RWPE2 (cell line): ENCODE data around the gene TNFRSF14.

Experiments
- ATAC-seq: fragments of 200-7000 bp; cut with Tn5 transposase; 3 replicates; pipeline ENCODE4 v1.9.1; 2021; ENCODE audit warnings: low read depth
- DNase-seq: peaks from one replicate; pipeline ENCODE4 v3.0.0-alpha.2; 2020; ENCODE audit warnings: low spot score
- H3K27ac ChIP-seq: fragments of 450-650 bp; 2 replicates; pipeline ENCODE4 v1.5.1; 2017; ENCODE audit warnings: mild to moderate bottlenecking; ENCODE audit not compliant: poor library complexity, severe bottlenecking
- H3K27me3 ChIP-seq: fragments of 250-450 bp; sonication (Bioruptor Pico); 2 replicates; pipeline ENCODE4 v1.5.1; 2021; ENCODE audit warnings: mild to moderate bottlenecking, moderate library complexity; ENCODE audit not compliant: insufficient read depth, poor library complexity, severe bottlenecking
- H3K36me3 ChIP-seq: fragments of 250-450 bp; sonication (Bioruptor Pico); 2 replicates; pipeline ENCODE4 v1.5.1; 2020; ENCODE audit warnings: low read depth, mild to moderate bottlenecking, moderate library complexity
- H3K4me1 ChIP-seq: fragments of 250-450 bp; sonication (Bioruptor Pico); 2 replicates; pipeline ENCODE4 v1.5.1; 2021; ENCODE audit warnings: mild to moderate bottlenecking, moderate library complexity; ENCODE audit not compliant: insufficient read depth, poor library complexity, severe bottlenecking
- H3K4me3 ChIP-seq: fragments of 250-450 bp; sonication (Bioruptor Pico); 2 replicates; pipeline ENCODE4 v1.5.1; 2021; ENCODE audit warnings: mild to moderate bottlenecking, moderate library complexity; ENCODE audit not compliant: severe bottlenecking
- H3K9me3 ChIP-seq: fragments of 250-450 bp; sonication (Bioruptor Pico); 2 replicates; pipeline ENCODE4 v1.5.1; 2021; ENCODE audit warnings: mild to moderate bottlenecking, moderate library complexity; ENCODE audit not compliant: severe bottlenecking
- TF ChIP-seq, protein P1 (sequence below): fragments of 450-650 bp; IDR thresholded peaks from one replicate; pipeline ENCODE4 v1.5.1; 2017; ENCODE audit warnings: mild to moderate bottlenecking, moderate library complexity; ENCODE audit not compliant: poor library complexity, severe bottlenecking

The TNFRSF14 gene

DNA sequence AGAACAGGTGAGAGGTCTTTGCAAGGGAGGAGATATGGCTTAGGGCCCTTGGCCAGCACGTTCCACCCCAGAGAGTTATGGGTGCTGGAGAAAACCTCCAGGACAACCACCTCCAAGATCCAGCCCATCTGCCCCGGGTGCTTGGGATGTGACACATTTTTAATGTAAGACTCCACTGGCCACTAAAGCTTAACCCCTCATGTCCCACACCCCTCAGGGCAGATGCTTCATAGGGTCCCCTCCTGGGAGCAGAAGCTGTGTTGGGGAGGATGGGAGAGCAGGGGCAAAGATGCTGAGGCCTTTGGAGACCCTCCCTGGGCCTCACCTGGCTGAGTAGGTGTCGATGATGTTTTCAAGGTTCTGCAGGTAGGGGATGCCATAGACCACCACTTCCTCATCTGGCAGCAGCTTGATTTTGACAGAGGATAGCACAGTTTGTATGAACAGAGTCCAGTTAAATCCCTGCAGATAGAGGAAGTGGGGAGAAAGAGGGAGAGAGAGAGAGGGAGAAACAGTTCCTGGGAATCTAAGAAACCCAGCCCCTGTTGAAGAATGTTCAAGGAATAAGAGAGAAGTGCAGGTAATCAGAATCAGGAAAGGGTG, 42.3 kb downstream of the TNFRSF14 start:
- Histone ChIP-seq H3K27me3 (peaks cover 22% of the 10 kb centered on the region), H3K4me1 (no peaks in the 10 kb centered on the region), H3K9me3 (no peaks in the 10 kb centered on the region), H3K27ac (no peak overlapping the region), H3K4me3 (no peak overlapping the region), H3K36me3 (no peaks in the 10 kb centered on the region)
- TF ChIP-seq, protein P1, sequence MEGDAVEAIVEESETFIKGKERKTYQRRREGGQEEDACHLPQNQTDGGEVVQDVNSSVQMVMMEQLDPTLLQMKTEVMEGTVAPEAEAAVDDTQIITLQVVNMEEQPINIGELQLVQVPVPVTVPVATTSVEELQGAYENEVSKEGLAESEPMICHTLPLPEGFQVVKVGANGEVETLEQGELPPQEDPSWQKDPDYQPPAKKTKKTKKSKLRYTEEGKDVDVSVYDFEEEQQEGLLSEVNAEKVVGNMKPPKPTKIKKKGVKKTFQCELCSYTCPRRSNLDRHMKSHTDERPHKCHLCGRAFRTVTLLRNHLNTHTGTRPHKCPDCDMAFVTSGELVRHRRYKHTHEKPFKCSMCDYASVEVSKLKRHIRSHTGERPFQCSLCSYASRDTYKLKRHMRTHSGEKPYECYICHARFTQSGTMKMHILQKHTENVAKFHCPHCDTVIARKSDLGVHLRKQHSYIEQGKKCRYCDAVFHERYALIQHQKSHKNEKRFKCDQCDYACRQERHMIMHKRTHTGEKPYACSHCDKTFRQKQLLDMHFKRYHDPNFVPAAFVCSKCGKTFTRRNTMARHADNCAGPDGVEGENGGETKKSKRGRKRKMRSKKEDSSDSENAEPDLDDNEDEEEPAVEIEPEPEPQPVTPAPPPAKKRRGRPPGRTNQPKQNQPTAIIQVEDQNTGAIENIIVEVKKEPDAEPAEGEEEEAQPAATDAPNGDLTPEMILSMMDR: no peak
- DNase-seq: no peak
- ATAC-seq: no peak

DNA sequence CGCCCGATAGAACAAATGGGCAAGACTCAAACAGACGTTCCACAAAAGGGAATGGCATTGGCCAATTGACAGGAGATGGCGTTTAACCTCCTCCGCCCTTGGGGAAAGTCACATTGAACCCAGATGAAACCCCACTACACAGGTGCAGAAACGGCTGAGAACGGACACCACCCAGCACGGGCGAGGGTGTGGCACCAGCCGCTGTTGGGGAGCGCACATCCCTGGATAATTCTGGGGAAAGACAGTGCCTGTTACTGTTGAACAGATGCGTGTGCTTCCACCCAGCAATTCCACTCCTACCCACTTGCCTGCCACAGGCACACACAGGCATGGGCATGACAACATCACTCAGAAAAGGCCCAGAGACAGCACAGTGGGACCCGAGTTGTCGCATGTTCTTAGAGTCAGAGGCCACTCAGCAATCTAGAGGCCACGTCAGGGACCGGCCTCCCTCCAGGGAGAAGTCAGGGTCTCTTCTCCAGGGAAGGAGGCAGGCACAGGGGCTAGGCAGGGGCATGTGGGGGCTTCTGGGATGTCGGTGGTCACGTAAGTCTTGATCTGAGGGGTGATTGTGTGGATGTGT, 45.6 kb downstream of the TNFRSF14 start:
- H3K36me3 ChIP-seq: no peaks in the 10 kb centered on the region
- no peak overlapping the region for H3K4me3 ChIP-seq
- TF ChIP-seq, protein P1: no peak
- no peak for DNase-seq
- H3K27ac ChIP-seq: no peak overlapping the region
- peaks cover 22% of the 10 kb centered on the region for H3K27me3 ChIP-seq
- H3K4me1 ChIP-seq: no peaks in the 10 kb centered on the region
- no peak for ATAC-seq
- no peaks in the 10 kb centered on the region for H3K9me3 ChIP-seq

DNA sequence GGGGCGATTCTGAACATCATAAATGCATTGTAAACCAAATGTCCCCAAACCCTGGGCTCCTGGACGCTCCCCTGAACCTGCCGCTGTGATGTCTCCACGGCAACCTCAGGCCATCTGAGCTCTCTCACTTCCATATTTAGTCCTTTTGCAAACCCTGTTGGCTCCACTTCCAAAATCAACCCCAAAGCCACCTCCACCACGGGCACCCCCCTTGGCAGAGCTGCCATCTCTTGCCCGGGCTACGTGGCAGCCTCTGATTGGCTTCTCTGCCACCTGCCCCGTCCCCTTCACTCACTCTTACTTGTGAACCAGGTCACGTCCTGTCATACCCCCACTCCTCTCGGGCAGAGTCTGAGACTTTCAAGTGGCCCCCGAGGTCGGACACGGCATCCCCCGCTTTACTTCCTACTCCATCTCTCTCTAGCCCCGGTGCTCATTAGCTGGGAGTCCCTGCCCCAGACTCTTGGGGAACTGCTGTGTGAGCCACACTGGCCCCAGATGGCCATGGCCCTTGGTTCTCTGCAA, 46.2 kb downstream of the TNFRSF14 start:
- ATAC-seq: no peak
- DNase-seq: no peak
- Histone ChIP-seq H3K36me3 (no peaks in the 10 kb centered on the region), H3K27ac (no peak overlapping the region), H3K4me1 (no peaks in the 10 kb centered on the region), H3K9me3 (no peaks in the 10 kb centered on the region), H3K27me3 (peaks cover 22% of the 10 kb centered on the region), H3K4me3 (no peak overlapping the region)
- TF ChIP-seq, protein P1: no peak

DNA sequence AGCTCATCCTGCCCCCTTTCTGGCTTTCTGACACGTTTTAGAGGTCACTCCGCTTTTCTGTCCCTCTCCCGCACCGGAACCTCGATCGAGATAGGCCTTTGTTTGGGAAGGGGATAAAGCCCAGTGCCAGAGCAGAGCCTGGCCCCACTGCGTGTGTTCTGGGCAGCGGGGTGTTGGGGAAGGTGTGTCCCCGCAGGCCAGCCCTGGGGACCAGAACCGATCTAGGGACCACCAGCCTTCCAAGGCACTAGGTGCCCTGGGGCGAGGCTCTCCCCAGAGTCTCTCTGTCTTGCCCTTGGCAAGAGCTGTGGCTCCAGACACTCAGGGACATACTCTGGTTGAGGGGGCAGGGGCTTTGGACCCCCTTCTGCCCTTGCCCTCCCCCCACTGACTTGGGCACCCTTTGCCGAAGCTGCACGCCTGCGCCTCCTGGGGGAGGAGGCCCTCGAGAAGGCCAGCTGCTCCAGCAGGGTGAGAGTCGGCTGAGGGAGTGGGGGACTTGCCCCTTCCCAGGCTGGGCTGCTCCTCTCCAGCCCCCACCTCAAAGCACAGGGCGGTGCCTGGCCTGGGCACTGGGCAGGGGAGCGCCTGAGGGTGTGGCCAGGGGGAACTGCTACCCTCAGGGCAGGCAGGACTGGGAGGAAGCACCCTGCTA, 46.8 kb downstream of the TNFRSF14 start:
- H3K4me3 ChIP-seq: no peak overlapping the region
- DNase-seq: no peak
- TF ChIP-seq, protein P1: no peak
- no peaks in the 10 kb centered on the region for H3K4me1 ChIP-seq
- no peaks in the 10 kb centered on the region for H3K9me3 ChIP-seq
- no peak for ATAC-seq
- no peak overlapping the region for H3K27ac ChIP-seq
- no peaks in the 10 kb centered on the region for H3K36me3 ChIP-seq
- H3K27me3 ChIP-seq: peaks cover 22% of the 10 kb centered on the region
